Upper lobe of right lung (tissue), 1 donor: ENCODE measurements around the gene REN. TPM values are rescaled to one million over a fixed set of nuclear protein-coding genes. Genes with fewer than 3 reads are reported as not detected.

Experiments
- ATAC-seq: fragments of 200-7000 bp; cut with Tn5 transposase; one replicate; pipeline ENCODE4 v1.9.1; 2020; ENCODE audit warnings: mild to moderate bottlenecking, moderate library complexity
- DNase-seq: peaks from one replicate; pipeline ENCODE4 v3.0.0-alpha.2; 2020
- H3K27ac ChIP-seq: fragments of 200-600 bp; one replicate; pipeline ENCODE4 v1.8.0; 2022
- H3K27me3 ChIP-seq: fragments of 200-600 bp; one replicate; pipeline ENCODE4 v1.8.0; 2022; ENCODE audit warnings: mild to moderate bottlenecking
- H3K36me3 ChIP-seq: fragments of 200-600 bp; one replicate; pipeline ENCODE4 v1.8.0; 2022
- H3K4me1 ChIP-seq: fragments of 200-600 bp; one replicate; pipeline ENCODE4 v1.8.0; 2022
- H3K4me3 ChIP-seq: fragments of 200-600 bp; one replicate; pipeline ENCODE4 v1.8.0; 2022; ENCODE audit warnings: mild to moderate bottlenecking
- H3K9me3 ChIP-seq: fragments of 200-600 bp; one replicate; pipeline ENCODE4 v1.8.0; 2022
- intact Hi-C: fragments of 100-400 bp; cut with DNase I; formaldehyde crosslinking; loops from one replicate; pipeline ENCODE4 v1.11.0; 2022
- total RNA-seq: library from RNA; stranded (reverse); fragmentation: NEBNext Ultra II Directional; extraction: Animal tissue kit (Norgen Biotek cat#: 25700); gene quantifications from one replicate; pipeline ENCODE4 v1.2.1, GENCODE V29; 2021
- TF ChIP-seq, protein P1 (sequence below): fragments of 200-600 bp; IDR thresholded peaks from one replicate; pipeline ENCODE4 v1.8.0; 2022; ENCODE audit warnings: antibody characterized with exemption
- donor health status: DM: no; HTN: yes; CAD: no; lungs with severe emphysema.

The REN gene
- total RNA-seq, 1 donor from 2014 or later: 0.81 TPM

DNA sequence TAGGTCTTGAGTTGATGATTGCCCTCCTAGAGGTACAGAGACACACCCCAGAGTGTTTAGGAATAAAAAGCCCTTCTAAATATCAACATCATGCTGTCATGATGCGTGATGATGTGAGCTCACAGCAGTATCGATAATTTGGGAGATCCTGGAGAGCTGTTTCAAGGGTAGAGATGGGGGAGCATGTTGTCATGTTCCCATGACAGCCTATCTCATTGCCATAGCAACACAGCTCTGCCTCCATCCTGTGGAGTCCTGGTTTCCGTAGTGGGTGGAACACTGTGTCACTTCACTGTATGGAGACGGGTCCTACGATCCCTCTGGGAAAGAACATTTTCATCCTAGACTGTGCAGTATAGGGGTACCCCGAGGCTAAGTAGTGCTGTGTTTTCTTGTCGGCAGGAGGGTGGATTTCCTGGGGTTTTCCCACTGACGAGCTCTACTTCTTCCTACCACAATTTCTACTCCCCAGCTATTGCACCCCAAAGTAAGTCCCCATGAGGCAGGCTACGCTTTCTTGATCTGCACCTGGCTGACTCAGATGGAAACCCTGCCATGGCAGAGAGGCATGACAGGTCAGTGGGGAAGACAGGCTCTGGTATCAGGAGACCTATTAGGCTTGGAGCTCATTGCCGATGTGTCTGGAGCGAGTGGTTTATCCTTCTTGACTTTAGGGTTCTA is 23.0 kb upstream of the REN start:
- H3K9me3 ChIP-seq: no peaks in the 10 kb centered on the region
- intact Hi-C loops: no loop called here
- no peak overlapping the region for H3K4me3 ChIP-seq
- no peak for ATAC-seq
- H3K27me3 ChIP-seq: peaks cover 43% of the 10 kb centered on the region
- TF ChIP-seq, protein P1, sequence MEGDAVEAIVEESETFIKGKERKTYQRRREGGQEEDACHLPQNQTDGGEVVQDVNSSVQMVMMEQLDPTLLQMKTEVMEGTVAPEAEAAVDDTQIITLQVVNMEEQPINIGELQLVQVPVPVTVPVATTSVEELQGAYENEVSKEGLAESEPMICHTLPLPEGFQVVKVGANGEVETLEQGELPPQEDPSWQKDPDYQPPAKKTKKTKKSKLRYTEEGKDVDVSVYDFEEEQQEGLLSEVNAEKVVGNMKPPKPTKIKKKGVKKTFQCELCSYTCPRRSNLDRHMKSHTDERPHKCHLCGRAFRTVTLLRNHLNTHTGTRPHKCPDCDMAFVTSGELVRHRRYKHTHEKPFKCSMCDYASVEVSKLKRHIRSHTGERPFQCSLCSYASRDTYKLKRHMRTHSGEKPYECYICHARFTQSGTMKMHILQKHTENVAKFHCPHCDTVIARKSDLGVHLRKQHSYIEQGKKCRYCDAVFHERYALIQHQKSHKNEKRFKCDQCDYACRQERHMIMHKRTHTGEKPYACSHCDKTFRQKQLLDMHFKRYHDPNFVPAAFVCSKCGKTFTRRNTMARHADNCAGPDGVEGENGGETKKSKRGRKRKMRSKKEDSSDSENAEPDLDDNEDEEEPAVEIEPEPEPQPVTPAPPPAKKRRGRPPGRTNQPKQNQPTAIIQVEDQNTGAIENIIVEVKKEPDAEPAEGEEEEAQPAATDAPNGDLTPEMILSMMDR: no peak
- H3K27ac ChIP-seq: no peak overlapping the region
- H3K4me1 ChIP-seq: no peaks in the 10 kb centered on the region
- DNase-seq: no peak
- H3K36me3 ChIP-seq: no peaks in the 10 kb centered on the region

DNA sequence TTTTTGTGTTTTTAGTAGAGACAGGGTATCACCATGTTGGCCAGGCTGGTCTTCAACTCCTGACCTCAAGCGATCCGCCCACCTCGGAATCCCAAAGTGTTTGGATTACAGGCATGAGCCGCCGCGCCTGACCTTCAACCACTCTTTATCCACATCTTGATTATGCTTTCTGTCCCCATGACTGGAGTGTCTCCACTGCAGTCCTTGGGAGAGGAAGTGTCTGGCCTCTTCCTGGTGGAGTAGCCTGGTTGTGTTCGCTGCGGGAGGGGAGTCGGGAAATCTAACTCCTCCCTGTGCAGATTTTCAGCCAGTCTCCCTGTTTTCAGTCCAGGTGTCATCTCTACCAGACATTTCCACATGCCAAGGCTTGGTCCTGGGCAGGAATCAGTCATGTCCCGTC is 20.5 kb upstream of the REN start:
- H3K4me1 ChIP-seq: no peaks in the 10 kb centered on the region
- no peak for DNase-seq
- no peaks in the 10 kb centered on the region for H3K9me3 ChIP-seq
- ATAC-seq: no peak
- intact Hi-C loops: no loop called here
- no peak overlapping the region for H3K4me3 ChIP-seq
- peaks cover 43% of the 10 kb centered on the region for H3K27me3 ChIP-seq
- H3K36me3 ChIP-seq: no peaks in the 10 kb centered on the region
- no peak overlapping the region for H3K27ac ChIP-seq
- TF ChIP-seq, protein P1: no peak

DNA sequence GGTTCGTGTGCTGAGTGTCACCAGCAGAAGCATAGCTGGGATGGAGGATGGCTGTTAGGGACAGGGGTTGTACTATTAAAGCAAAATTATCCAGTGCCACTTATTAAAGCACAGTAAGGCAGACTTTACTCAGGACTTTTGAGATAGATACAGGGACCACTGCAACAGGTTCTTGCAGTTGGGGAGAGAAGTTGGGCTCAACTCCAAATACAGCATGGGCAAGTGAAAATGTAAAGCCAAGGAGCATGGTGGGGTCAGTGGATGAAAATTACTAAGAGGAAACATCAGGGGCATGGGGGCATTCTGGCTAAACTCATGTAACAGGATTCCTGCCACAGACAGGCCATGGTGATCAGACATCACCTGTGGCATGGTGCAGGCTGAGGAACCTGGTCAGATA is 15.0 kb upstream of the REN start:
- no peak for DNase-seq
- Histone ChIP-seq H3K4me1 (no peaks in the 10 kb centered on the region), H3K27me3 (peaks cover 5% of the 10 kb centered on the region), H3K27ac (no peak overlapping the region), H3K36me3 (no peaks in the 10 kb centered on the region), H3K4me3 (no peak overlapping the region), H3K9me3 (no peaks in the 10 kb centered on the region)
- no peak for ATAC-seq
- intact Hi-C loops: no loop called here
- TF ChIP-seq, protein P1: no peak

DNA sequence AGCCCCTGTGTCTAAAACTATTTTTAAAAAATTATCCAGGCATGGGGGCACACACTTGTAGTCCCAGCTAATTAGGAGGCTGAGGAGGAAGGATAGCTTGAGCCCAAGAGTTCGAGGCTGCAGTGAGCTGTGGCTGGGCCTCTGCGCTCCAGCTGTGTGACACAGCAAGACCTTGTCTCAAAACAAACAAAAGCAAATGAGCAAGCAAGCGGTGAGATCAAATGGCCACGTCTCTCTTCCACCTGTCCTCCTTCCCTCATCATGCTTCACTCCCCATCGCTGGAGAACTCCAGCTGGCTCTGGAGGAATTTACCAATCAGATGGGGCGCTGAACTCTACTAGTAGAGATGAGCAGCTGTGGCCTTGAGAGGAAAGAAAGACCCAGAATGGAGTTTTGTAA is 14.0 kb upstream of the REN start:
- TF ChIP-seq, protein P1: no peak
- H3K4me3 ChIP-seq: no peak overlapping the region
- H3K27ac ChIP-seq: no peak overlapping the region
- H3K27me3 ChIP-seq: no peaks in the 10 kb centered on the region
- DNase-seq (no peak), ATAC-seq (no peak)
- intact Hi-C loops: no loop called here
- H3K9me3 ChIP-seq: no peaks in the 10 kb centered on the region
- H3K36me3 ChIP-seq: no peaks in the 10 kb centered on the region
- H3K4me1 ChIP-seq: no peaks in the 10 kb centered on the region

DNA sequence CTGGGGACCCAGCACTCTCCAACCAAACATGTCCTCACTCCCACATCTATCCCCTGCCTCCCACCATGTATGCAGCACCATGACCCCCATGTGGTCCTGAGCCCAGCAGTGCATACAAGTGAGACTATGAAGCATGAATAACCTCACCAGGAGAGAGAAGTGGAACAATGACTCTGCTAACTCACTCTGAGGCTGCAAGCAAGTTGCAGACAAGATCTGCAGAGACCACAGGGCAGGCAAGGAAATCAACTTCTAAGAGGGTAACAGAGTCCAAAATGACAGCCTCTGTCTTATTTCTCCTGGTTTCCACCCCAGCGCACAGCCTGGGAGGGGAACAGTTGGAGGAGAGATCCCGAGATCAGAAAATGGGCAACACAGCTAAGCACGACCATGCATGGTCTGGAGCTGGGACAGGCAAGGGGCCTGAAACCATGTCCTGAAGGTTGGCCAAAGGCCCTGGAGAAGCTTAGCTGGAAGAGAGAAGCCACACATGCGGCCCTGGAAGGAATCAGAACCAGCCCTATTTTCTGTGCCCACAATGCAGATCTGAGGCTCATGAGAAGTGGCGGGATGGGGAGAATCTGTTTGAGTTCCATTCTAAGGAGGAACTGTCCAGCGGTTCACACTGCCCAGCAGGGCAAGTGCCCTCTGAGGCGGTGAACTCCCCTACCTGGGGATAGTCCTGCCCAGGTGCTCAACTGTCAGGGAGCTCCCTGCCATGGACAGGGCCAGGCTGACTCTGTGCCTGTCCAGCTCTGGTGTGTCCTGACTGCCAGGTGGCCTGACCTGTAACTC is 12.5 kb upstream of the REN start:
- H3K4me3 ChIP-seq: no peak overlapping the region
- H3K36me3 ChIP-seq: no peaks in the 10 kb centered on the region
- no peaks in the 10 kb centered on the region for H3K27me3 ChIP-seq
- no peak for DNase-seq
- no peak overlapping the region for H3K27ac ChIP-seq
- H3K4me1 ChIP-seq: no peaks in the 10 kb centered on the region
- ATAC-seq: no peak
- TF ChIP-seq, protein P1: no peak
- H3K9me3 ChIP-seq: no peaks in the 10 kb centered on the region
- intact Hi-C loops: no loop called here
